ENCODE measurements around the gene MT1G.

Gene MT1G

GRCh38 chr16:56647641-56648431 is 20.0 kb downstream of the MT1G start:
- no peak for TF ChIP-seq CTCF (IDR thresholded peaks at IDR 0.05; ENCODE audit: low read depth, low read length, poor library complexity, severe bottlenecking)
- TF ChIP-seq EZH2phosphoT487 (IDR thresholded peaks at IDR 0.05; ENCODE audit: borderline replicate concordance, low read length): no peak
- H3K9me2 ChIP-seq (replicated peaks; ENCODE audit: control insufficient read depth, low read length): no peaks in the 10 kb centered on the region

DNA sequence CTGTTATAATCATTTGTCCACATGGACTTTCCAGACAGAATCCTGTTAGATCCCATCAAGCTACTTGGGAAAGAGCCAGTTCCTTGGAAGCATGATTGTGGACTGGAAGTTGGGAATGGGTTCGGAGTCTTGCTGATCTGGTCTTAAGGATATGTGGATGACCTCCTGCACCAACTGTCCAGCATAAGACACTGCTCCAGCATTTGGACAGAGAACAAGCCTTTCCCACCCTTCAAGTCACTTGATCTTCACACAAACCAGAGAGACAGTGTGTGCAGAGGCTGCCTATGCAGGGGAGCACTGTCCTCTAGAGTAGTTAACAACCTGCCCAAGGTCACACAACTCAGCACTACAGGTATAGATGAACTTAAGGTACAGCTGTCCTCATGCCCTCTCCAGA is 22.0 kb downstream of the MT1G start:
- Histone ChIP-seq H3K9me3 (ENCODE audit: control insufficient read depth, insufficient read depth, low read length) (no peaks in the 10 kb centered on the region), H3F3A (ENCODE audit: control insufficient read depth, insufficient read depth) (no peaks in the 10 kb centered on the region), H3K4me3 (ENCODE audit: low read length) (no peak overlapping the region), H3K9me2 (replicated peaks; ENCODE audit: control insufficient read depth, low read length) (no peaks in the 10 kb centered on the region), H4K20me1 (ENCODE audit: control insufficient read depth, insufficient read depth, low read depth, low read length) (no peaks in the 10 kb centered on the region), H3K4me2 (ENCODE audit: low read length) (no peak overlapping the region), H3K79me2 (ENCODE audit: control insufficient read depth, low read length) (no peaks in the 10 kb centered on the region), H3K36me3 (ENCODE audit: control insufficient read depth, low read length) (no peaks in the 10 kb centered on the region), H3K27me3 (ENCODE audit: control insufficient read depth, low read length) (peaks cover 86% of the 10 kb centered on the region), H3K4me1 (ENCODE audit: control insufficient read depth, low read length) (no peaks in the 10 kb centered on the region), H3K27ac (ENCODE audit: low read depth, low read length) (no peak overlapping the region)
- no peak for TF ChIP-seq EZH2phosphoT487 (IDR thresholded peaks at IDR 0.05; ENCODE audit: borderline replicate concordance, low read length)
- no peak for TF ChIP-seq CTCF (IDR thresholded peaks at IDR 0.05; ENCODE audit: low read depth, low read length, poor library complexity, severe bottlenecking)

More at GRCh38 chr16:56647641-56648431, 20.0 kb downstream of the MT1G start:
- H3F3A ChIP-seq (ENCODE audit: control insufficient read depth, insufficient read depth): no peaks in the 10 kb centered on the region
- no peaks in the 10 kb centered on the region for H3K36me3 ChIP-seq (ENCODE audit: control insufficient read depth, low read length)
- no peak overlapping the region for H3K4me3 ChIP-seq (ENCODE audit: low read length)
- H3K4me2 ChIP-seq (ENCODE audit: low read length): no peak overlapping the region
- no peaks in the 10 kb centered on the region for H4K20me1 ChIP-seq (ENCODE audit: control insufficient read depth, insufficient read depth, low read depth, low read length)
- no peak overlapping the region for H3K27ac ChIP-seq (ENCODE audit: low read depth, low read length)
- no peaks in the 10 kb centered on the region for H3K79me2 ChIP-seq (ENCODE audit: control insufficient read depth, low read length)
- no peaks in the 10 kb centered on the region for H3K4me1 ChIP-seq (ENCODE audit: control insufficient read depth, low read length)
- H3K27me3 ChIP-seq (ENCODE audit: control insufficient read depth, low read length): peaks cover 73% of the 10 kb centered on the region
- H3K9me3 ChIP-seq (ENCODE audit: control insufficient read depth, insufficient read depth, low read length): no peaks in the 10 kb centered on the region

- Histone ChIP-seq H3K4me1 (ENCODE audit: control insufficient read depth, low read length) (no peaks in the 10 kb centered on the region), H4K20me1 (ENCODE audit: control insufficient read depth, insufficient read depth, low read depth, low read length) (no peaks in the 10 kb centered on the region), H3K36me3 (ENCODE audit: control insufficient read depth, low read length) (no peaks in the 10 kb centered on the region), H3K9me3 (ENCODE audit: control insufficient read depth, insufficient read depth, low read length) (no peaks in the 10 kb centered on the region), H3K27me3 (ENCODE audit: control insufficient read depth, low read length) (peaks cover 91% of the 10 kb centered on the region), H3K4me3 (ENCODE audit: low read length) (no peak overlapping the region), H3F3A (ENCODE audit: control insufficient read depth, insufficient read depth) (no peaks in the 10 kb centered on the region), H3K27ac (ENCODE audit: low read depth, low read length) (no peak overlapping the region), H3K4me2 (ENCODE audit: low read length) (no peak overlapping the region), H3K79me2 (ENCODE audit: control insufficient read depth, low read length) (no peaks in the 10 kb centered on the region), H3K9me2 (replicated peaks; ENCODE audit: control insufficient read depth, low read length) (no peaks in the 10 kb centered on the region)
- TF ChIP-seq CTCF (IDR thresholded peaks at IDR 0.05; ENCODE audit: low read depth, low read length, poor library complexity, severe bottlenecking): no peak
- TF ChIP-seq EZH2phosphoT487 (IDR thresholded peaks at IDR 0.05; ENCODE audit: borderline replicate concordance, low read length): no peak
Observed at GRCh38 chr16:56645311-56645710, 22.6 kb downstream of the MT1G start.
